Smooth muscle cell (in vitro differentiated cells): ENCODE results near the gene VWA5B1. TPM values are rescaled to one million over a fixed set of nuclear protein-coding genes. Genes with fewer than 3 reads are reported as not detected.

Source experiments
- DNase-seq: peaks from one replicate; lab custom pipeline; 2025; ENCODE audit not compliant: unreplicated experiment; lab: John Stamatoyannopoulos, UW
- H2AFZ ChIP-seq: fragments of 200-600 bp; sonication (generic); 2 replicates; pipeline ENCODE4 v1.6.0; 2016; ENCODE audit warnings: antibody characterized with exemption, low read depth, mild to moderate bottlenecking
- H3F3A ChIP-seq: fragments of 200-600 bp; sonication (generic); 2 replicates; pipeline ENCODE4 v1.6.0; 2017; ENCODE audit warnings: antibody characterized with exemption, low read depth
- H3K27ac ChIP-seq: fragments of 200-600 bp; sonication (generic); 2 replicates; pipeline ENCODE4 v1.5.1; 2016; ENCODE audit warnings: low read depth, mild to moderate bottlenecking
- H3K27me3 ChIP-seq: fragments of 200-600 bp; sonication (generic); 2 replicates; pipeline ENCODE4 v1.6.1; 2016; ENCODE audit warnings: low read depth, mild to moderate bottlenecking
- H3K36me3 ChIP-seq: fragments of 200-600 bp; sonication (generic); 2 replicates; pipeline ENCODE4 v1.5.1; 2016; ENCODE audit warnings: low read depth
- H3K4me1 ChIP-seq: fragments of 200-600 bp; sonication (generic); 2 replicates; pipeline ENCODE4 v1.5.1; 2016; ENCODE audit warnings: low read depth
- H3K4me2 ChIP-seq: fragments of 200-600 bp; sonication (generic); 2 replicates; pipeline ENCODE4 v1.6.0; 2016; ENCODE audit warnings: mild to moderate bottlenecking
- H3K4me3 ChIP-seq: fragments of 200-600 bp; sonication (generic); 2 replicates; pipeline ENCODE4 v1.5.1; 2016; ENCODE audit warnings: mild to moderate bottlenecking
- H3K79me2 ChIP-seq: fragments of 200-600 bp; sonication (generic); 2 replicates; pipeline ENCODE4 v1.6.0; 2016; ENCODE audit warnings: low read depth, mild to moderate bottlenecking
- H3K9ac ChIP-seq: fragments of 200-600 bp; sonication (generic); 2 replicates; pipeline ENCODE4 v1.6.0; 2016; ENCODE audit warnings: low read depth
- H3K9me3 ChIP-seq: fragments of 200-600 bp; sonication (generic); replicated peaks from 2 replicates; pipeline ENCODE4 v1.5.1; 2016; ENCODE audit warnings: low read depth
- H4K20me1 ChIP-seq: fragments of 200-600 bp; sonication (generic); 2 replicates; pipeline ENCODE4 v1.6.0; 2016; ENCODE audit warnings: low read depth
- CTCF ChIP-seq: fragments of 200-600 bp; sonication (generic); IDR thresholded peaks from 2 replicates; pipeline ENCODE4 v1.5.1; 2017; ENCODE audit warnings: borderline replicate concordance, mild to moderate bottlenecking, antibody characterized with exemption; ENCODE audit not compliant: insufficient read depth, poor library complexity, severe bottlenecking
- WGBS: methylation state at CpG from one replicate; pipeline ENCODE4 v1.1.7; 2016; ENCODE audit warnings: low lambda C conversion rate; 5-methylcytosine and 5-hydroxymethylcytosine counted together
- polyA plus RNA-seq: library from polyadenylated mRNA; unstranded; fragments of >200 nt; fragmentation: Nextera tagmentation; extraction: Ambion mirVana; gene quantifications from 2 replicates; pipeline ENCODE4 v1.2.1, GENCODE V29; 2016
- total RNA-seq: library from RNA; depleted of rRNA; stranded (reverse); fragments of >200 nt; gene quantifications from 2 replicates; pipeline ENCODE4 v1.2.3, GENCODE V29; 2014

Gene VWA5B1
- total and polyA plus RNA-seq, 2 experiments from 2014 or later: not detected

GRCh38 chr1:20329793-20330542 lies 39.3 kb downstream of the VWA5B1 start:
- Histone ChIP-seq H3K4me1 (no peaks in the 10 kb centered on the region), H3K27me3 (peaks cover 14% of the 10 kb centered on the region), H4K20me1 (no peaks in the 10 kb centered on the region), H3K27ac (no peak overlapping the region), H3K4me3 (no peak overlapping the region), H2AFZ (no peak overlapping the region), H3K4me2 (no peak overlapping the region), H3K9ac (no peak overlapping the region), H3K9me3 (no peaks in the 10 kb centered on the region), H3K79me2 (no peaks in the 10 kb centered on the region), H3F3A (no peaks in the 10 kb centered on the region), H3K36me3 (no peaks in the 10 kb centered on the region)
- 90% methylated on average over 14 of the region's 14 CpGs for WGBS
- no peak for DNase-seq
- no peak for TF ChIP-seq CTCF

GRCh38 chr1:20334103-20334502 lies 43.4 kb downstream of the VWA5B1 start:
- H3K4me2 ChIP-seq: no peak overlapping the region
- peaks cover 6% of the 10 kb centered on the region for H3K27me3 ChIP-seq
- H4K20me1 ChIP-seq: no peaks in the 10 kb centered on the region
- H3K4me1 ChIP-seq: no peaks in the 10 kb centered on the region
- H3F3A ChIP-seq: no peaks in the 10 kb centered on the region
- 70% methylated on average over 5 of the region's 5 CpGs for WGBS
- no peak overlapping the region for H3K9ac ChIP-seq
- no peak for DNase-seq
- TF ChIP-seq CTCF: no peak
- no peaks in the 10 kb centered on the region for H3K79me2 ChIP-seq
- no peaks in the 10 kb centered on the region for H3K36me3 ChIP-seq
- H3K9me3 ChIP-seq: no peaks in the 10 kb centered on the region
- H3K27ac ChIP-seq: no peak overlapping the region
- no peak overlapping the region for H2AFZ ChIP-seq
- no peak overlapping the region for H3K4me3 ChIP-seq

- DNase-seq: no peak
- Histone ChIP-seq H3F3A (no peaks in the 10 kb centered on the region), H3K4me2 (no peak overlapping the region), H2AFZ (no peak overlapping the region), H3K27ac (no peak overlapping the region), H3K4me3 (no peak overlapping the region), H3K9me3 (no peaks in the 10 kb centered on the region), H4K20me1 (no peaks in the 10 kb centered on the region), H3K36me3 (no peaks in the 10 kb centered on the region), H3K4me1 (no peaks in the 10 kb centered on the region), H3K79me2 (no peaks in the 10 kb centered on the region), H3K9ac (no peak overlapping the region), H3K27me3 (peaks cover 18% of the 10 kb centered on the region)
- TF ChIP-seq CTCF: no peak
- 88% methylated on average over 13 of the region's 13 CpGs for WGBS
Measured at GRCh38 chr1:20336105-20336605, 45.5 kb downstream of the VWA5B1 start.

- DNase-seq: no peak
- H3K4me2 ChIP-seq: no peak overlapping the region
- no peaks in the 10 kb centered on the region for H3F3A ChIP-seq
- 83% methylated on average over 7 of the region's 7 CpGs for WGBS
- no peaks in the 10 kb centered on the region for H4K20me1 ChIP-seq
- H3K36me3 ChIP-seq: no peaks in the 10 kb centered on the region
- no peaks in the 10 kb centered on the region for H3K79me2 ChIP-seq
- no peak overlapping the region for H3K27ac ChIP-seq
- TF ChIP-seq CTCF: no peak
- no peak overlapping the region for H3K9ac ChIP-seq
- peaks cover 28% of the 10 kb centered on the region for H3K27me3 ChIP-seq
- no peaks in the 10 kb centered on the region for H3K4me1 ChIP-seq
- H3K9me3 ChIP-seq: no peaks in the 10 kb centered on the region
- no peak overlapping the region for H2AFZ ChIP-seq
- no peak overlapping the region for H3K4me3 ChIP-seq
Measured at GRCh38 chr1:20337581-20337980, 46.9 kb downstream of the VWA5B1 start.
